GM18868 (cell line): ENCODE results near the gene OOSP1.
"Not testable (repeated sequence)": the region's sequence is repeated elsewhere in the genome, so short reads cannot be mapped to it uniquely, and the experiment has no call there.

Experiments used
- ATAC-seq: cut with Tn5 transposase; IDR thresholded peaks from one replicate; pipeline ENCODE4 v1.9.1; 2021; ENCODE audit warnings: mild to moderate bottlenecking, moderate library complexity; ENCODE audit not compliant: unreplicated experiment

Gene OOSP1

DNA sequence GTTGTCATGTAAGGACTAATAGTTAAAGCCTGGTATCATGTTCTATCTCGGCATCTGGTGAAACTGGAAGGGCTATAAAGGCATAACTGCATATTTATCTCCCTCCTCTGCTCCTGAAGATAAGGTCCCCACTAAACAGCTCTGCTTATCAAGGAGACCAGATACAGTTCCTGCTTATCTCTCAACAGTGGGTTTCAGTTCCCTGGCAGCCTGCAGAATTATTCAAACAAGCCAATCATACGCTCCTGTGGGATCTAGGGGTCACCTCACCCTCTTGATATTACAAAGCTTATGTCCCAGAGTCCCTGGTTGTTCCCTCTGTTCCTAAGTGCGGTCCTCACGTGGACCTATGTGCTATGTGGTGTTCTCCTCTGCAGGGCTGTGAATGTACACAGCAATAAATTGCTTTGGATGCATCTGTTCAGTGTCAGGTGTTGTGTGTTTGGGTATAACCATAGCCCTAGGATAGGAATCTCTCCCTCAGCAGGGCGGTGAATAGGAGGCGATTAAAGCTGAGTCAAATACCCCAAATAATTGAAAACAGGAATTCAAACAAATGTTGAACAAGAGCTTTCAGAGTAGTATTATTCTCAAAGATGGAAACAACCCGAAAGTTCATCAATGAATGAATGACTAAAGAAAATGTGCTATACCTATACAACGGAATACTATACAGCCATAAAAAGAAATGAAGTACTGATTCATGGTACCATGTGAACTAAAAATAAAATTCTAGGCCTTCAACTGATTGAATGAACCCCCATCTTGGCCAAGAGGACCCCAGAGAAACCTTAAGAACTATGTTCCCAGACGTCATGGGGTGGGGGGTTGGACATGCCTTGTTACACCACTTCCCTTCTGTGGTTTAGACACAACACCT, 22.5 kb downstream of the OOSP1 start:
- no peak for ATAC-seq

DNA sequence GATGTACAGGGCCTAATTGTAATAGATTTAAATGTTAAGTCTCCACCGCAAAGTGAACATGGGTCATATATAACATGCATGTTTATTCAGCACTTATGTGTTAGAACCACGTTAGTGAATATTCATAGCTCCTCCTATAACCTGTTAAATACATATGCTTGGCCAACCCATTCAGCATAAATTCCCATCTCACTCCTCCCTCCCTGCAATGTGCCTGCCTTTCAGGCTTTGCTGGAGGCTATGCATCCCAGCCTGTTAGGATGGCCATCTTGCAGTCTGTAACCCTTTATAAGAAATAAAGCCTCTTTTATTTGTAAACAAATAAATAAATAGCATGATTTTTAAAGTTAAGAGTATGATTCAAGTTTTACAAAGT, 23.9 kb downstream of the OOSP1 start:
- ATAC-seq: no peak

DNA sequence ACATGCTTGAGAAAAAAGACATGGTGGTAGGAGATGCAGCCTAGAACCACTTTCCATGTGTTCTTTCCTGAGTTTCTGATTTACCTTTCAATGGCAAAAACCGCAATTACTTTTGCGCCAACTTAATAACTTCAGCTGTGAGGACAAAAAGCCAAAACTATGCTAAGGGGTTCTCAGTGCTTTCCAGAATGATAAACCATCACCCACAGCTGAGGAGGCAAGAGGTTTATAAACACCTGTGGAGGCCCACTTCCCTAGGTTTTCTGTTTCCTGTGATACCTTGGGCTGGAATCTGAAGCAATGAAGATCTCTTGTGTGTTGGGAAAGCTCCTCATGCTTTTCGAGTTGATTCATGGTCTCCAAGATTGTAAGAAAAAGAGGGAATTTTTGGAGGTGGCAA, 25.5 kb downstream of the OOSP1 start, which contains the start of gene OOSP4A:
Gene OOSP4A, plus strand, starts transcription at position 301 of the 400 bp plus-strand sequence. Its CDS starts 0 bp downstream, at position 301.
- no peak for ATAC-seq

DNA sequence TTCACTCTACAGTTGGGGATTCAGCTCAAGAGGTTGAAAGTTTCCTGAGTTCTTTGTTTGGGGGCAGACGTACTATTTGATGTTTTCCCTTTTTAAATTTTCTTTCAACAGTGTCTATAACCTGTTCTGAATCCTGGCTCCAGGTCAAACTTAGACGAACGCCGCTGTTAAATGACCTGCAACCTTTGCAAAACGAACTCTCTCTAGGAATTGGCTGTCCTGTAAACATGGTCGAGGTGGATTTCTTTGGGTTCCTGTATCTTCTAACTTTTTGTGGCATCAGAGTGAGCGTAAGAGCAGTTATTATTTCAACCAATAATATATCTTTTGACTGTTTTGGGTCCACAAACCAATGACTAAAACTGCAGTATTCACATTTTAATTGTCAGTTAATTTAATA, 27.2 kb downstream of the OOSP1 start:
- ATAC-seq: no peak

DNA sequence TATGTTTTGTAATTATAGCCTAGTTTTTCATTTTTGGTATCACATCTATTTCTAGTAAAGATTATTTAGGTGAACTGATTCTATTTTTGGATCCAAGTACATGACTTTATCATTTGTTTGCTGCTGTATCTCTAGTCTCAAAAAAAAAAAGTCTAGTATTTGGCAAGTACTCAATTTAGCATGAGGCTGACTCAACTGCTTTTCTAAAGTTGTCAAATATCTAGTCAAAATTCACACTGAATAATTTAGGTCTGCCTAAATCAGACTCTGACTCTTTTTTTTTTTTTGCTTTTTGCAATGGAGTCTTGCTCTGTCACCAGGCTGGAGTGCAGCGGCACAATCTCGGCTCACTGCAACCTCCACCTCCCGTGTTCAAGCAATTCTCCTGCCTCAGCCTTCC, 28.0 kb downstream of the OOSP1 start:
- no peak for ATAC-seq

DNA sequence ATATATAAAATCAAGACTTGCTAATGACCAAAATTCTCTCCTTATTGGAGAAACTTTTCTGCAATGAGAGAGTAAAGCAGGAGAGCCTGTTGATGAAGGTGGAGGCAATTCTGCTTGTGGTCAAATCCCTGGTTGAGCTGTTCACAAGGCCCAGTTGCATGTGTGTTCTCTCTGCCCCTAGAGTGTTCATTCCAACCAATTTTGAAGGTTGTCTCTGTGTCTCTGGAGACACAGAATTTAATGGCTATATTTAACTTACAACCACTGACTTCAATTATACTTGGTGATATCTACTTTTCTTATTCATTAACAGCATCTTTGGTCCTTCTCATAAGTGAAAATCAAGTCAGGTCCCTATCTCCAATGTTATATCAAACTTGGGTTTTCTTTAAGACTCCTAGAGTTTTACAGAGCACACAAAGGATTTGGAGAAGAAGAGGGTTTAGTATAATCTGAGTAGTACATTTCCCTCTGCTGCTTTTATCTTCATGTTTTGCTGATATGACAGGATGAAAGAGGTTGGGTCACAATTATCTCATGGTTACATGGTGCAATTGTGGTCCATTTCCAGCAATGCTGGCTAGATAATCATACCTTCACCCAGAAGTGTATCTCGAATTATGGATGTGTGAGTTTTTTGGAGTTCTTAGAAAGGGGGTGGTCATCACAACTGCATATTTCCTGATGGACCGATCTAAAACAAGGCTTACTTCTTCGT, 29.6 kb downstream of the OOSP1 start:
- ATAC-seq: no peak

DNA sequence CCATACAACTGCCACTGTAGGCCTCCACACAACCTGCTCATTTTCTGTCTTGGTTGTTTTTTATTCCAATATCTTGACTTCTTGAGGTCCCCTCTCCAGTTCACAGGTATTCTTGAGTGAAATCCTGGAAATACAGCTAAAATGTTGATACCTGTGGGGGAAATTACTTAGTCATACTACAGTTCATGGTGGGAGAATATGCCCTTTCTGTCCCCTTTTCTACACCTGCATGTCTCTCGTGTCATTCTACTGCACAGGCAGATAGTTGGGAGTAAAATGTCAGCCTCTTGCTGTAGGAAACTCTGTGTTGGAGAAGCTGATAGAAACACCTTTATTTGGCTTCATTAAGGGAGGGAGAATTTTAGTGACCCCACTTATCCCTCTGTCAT, 30.2 kb downstream of the OOSP1 start:
- no peak for ATAC-seq

DNA sequence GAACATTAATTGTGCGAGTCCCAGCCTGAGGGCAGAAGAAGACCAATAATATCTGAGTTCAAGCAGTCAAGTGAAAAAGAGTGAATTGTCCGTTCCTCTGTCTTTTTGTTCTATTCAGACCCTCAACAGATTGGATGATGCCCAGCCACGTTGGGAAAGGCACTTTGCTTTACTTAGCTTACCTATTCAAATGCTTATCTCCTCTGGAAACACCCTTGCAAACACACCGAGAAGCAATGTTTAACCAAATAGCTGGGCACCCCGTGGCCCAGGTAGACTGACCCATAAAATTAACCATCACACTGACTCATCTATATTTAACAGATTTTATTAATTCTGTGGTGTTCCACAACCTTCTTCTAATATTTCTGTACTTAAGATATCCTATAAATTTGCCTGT, 34.9 kb downstream of the OOSP1 start:
- no peak for ATAC-seq

DNA sequence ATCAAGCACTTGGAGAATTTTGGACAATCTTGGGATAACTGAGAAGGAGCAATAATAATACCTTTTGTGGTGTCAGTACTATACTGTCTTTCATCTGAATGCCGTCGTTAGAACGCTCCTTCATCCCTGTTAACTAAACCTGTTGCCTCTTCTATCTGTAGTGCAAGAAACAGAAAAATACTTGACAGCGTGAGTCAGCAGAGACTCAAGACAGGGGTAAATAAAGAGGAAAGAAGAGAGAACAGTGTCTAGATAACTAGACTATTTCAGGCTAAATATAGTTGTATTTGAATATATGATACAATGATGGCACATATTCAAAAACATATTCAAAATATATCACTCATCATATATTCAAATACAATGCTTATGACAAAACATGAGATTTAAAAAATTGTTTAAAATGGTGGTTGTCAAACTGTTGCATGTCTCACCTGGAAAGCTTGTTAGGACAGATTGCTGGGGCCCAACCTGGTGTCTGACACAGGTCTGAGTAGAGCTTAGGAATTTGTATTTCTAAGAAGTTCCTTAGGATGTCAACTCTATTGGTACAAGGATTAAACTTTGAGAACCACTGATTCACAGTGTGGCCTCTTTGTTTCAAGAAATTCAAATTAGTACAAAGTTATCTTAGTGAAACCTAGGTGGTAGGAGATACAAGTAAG, 43.0 kb downstream of the OOSP1 start:
- ATAC-seq: no peak

DNA sequence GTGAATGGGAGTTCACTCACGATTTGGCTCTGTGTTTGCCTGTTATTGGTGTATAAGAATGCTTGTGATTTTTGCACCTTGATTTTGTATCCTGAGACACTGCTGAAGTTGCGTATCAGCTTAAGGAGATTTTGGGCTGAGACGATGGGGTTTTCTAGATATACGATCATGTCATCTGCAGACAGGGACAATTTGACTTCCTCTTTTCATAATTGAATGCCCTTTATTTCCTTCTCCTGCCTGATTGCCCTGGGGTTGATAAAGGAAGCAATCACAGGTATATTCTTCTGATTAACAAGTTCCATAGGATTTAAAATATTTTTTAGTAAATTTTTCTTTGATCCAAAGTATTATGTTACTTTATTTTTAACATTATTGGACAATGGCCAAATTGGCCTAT, 43.8 kb downstream of the OOSP1 start:
- ATAC-seq: not testable (repeated sequence)

DNA sequence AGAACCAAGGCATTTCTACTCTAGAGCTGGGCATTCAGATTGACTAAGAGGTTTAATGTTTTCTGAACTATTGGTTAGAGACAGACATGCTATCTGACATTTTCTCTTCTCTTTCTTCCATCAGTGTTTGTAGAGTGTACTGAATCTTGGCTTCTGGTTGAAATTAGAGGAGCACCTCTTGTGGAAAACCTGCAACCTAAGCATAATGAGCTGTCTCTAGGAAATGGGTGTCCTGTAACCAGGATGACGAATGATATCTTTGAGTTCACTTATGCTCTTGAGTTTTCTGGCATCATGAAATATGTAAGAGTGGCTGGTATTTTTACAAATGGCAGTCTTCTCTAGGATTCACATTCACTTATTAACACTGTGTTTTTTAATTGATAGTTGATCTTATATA, 45.0 kb downstream of the OOSP1 start:
- ATAC-seq: no peak

DNA sequence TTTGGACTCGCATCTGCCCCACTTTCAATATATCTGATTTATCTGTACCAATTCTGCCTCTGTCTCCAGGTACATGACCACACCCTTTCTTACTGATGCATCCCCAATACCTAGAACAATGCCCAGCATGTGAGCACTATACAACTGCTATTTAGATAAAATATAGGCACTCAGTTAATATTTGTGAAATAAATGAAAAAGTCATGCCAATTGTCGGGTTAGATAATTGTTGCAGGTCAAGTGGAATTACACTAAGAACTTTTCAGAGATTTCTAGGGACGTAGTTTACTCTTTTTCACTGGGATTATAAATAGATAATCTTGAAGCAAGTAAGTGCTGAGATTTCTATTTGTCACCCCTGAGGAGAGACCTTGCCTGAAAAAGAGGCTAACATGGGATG, 46.1 kb downstream of the OOSP1 start:
- no peak for ATAC-seq

DNA sequence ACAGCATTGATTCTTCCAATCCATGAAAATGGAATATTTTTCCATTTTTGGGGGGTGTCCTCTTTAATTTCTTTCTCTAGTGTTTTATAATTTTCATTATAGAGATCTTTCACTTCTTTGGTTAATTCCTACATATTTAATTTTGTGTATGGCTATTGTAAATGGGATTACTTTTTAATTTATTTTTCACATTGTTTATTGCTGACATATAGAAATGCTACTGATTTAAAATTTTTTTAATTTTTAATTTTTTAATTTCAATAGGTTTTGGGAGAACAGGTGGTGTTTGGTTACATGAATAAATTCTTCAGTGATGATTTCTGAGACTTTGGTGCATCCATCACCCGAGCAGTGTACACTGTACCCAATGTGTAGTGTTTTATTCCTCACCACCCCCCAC, 52.2 kb downstream of the OOSP1 start:
- no peak for ATAC-seq

DNA sequence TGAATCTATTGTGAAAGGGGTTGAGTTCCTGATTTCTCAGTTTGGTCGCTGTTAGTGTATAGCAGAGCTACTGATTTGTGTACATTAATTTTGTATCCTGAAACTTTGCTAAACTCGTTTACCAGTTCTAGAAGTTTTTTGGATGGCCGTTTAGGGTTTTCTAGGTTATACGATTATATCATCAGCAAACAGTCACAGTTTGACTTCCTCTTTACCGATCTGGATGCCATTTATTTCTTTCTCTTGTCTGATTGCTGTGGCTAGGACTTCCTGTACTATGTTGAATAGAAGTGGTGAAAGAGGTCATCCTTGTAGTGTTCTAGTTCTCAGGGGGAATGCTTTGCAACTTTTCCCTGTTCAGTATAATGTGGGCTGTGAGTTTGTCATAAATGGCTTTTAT, 54.2 kb downstream of the OOSP1 start:
- no peak for ATAC-seq

DNA sequence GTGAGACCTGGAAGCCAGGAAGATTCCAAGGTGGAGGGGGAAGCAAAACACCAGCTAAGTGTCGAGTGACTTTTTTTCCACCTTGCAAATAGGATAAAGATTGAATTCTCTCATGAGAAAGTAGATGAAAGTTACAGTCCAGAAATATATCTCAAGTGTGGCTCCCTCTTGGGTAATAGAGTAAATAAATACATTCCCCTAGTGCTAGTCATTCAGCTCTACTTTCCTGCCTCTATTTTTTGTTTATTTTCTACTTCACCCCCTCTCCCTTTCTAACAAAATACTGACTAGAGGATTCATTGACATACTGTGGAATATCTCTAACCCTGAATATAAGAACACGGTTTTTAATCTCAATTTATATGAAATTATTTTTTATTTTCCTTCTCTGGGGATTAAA, 59.6 kb downstream of the OOSP1 start:
- no peak for ATAC-seq

DNA sequence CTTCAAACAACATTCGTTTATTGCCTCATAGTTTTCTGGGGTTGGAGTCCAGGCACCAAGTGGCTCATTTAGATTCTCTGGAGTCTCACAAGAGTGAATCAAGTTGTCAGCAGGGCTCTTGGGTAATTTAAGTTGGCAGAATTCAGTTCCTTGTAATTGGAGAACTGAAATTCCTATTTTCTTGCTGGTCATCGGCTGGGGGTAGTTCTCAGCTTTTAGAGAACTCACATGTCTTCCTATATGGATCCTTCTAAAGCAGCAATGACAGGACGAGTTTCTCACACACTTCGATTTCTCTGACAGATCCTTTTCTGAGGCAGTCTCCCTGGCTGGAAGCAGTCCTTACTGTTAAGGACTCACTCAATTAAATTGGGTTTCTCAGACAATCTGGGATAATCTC, 61.5 kb downstream of the OOSP1 start:
- no peak for ATAC-seq

DNA sequence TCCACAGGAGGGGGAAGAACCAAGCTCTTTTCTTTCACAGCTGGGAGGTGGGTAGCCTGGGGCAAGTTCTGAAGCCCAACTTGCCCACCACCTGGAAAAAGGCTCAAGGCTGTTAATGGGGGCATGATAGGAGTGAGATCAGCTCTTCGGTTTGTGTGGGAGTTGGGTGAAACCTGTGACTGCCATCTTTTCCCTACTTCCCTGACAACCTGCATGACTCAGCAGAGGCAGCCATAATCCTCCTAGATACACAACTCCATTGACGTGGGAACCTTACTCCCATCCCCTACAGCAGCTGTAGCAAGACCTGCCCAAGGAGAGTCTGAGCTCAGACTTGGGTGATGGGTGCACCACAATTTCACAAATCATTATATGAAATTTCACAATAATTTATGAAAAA, 65.5 kb downstream of the OOSP1 start:
- no peak for ATAC-seq

DNA sequence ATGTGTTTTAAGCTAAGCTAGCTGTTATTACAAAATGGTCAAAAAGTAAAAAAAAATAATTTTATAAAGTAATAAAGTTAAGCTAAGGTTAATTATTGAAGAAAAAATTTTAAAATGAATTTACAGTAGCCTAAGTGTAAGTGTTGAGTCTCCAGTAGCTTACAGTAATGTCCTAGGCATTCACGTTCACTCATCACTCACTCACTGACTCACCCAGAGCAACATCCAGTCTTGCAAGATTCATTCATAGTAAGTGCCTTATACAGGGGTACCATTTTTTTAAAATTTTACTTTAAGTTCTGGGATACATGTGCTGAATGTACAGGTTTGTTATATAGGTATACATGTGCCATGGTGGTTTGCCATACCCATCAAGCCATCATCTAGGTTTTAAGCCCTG, 67.1 kb downstream of the OOSP1 start:
- no peak for ATAC-seq
